GM12878 (cell line): Measurements from ENCODE around the gene ZNF776. TPM values are rescaled to one million over a fixed set of nuclear protein-coding genes. Genes with fewer than 3 reads are reported as not detected.

Experiments used
- ATAC-seq: fragments of 200-7000 bp; cut with Tn5 transposase; 3 replicates; pipeline ENCODE4 v1.9.1; 2020; ENCODE audit warnings: mild to moderate bottlenecking, moderate library complexity
- BruUV-seq: library from RNA; stranded (reverse); fragments of 400-500 nt; replicated peaks from 2 replicates; lab custom pipeline; 2021; lab: Mats Ljungman, UMichigan
- CTCF ChIA-PET: fragments of 300-600 bp; sonication (Branson Sonifier 250); formaldehyde crosslinking; extraction: SDS; loops from one replicate; lab custom pipeline; 2021; ENCODE audit warnings: inconsistent platforms; lab: Yijun Ruan, JAX
- POLR2A ChIA-PET: fragments of 350-600 bp; formaldehyde crosslinking; extraction: SDS; loops from one replicate; lab custom pipeline; 2021; ENCODE audit warnings: inconsistent platforms; lab: Charles Lee
- RAD21 ChIA-PET: fragments of 300-600 bp; sonication (Branson Sonifier 250); formaldehyde crosslinking; loops from one replicate; lab custom pipeline; 2023; ENCODE audit warnings: antibody characterized with exemption; ENCODE audit not compliant: unreplicated experiment; lab: Charles Lee
- SMC1A ChIA-PET: fragments of 300-600 bp; sonication (Branson Sonifier 250); formaldehyde crosslinking; loops from one replicate; lab custom pipeline; 2023; ENCODE audit not compliant: unreplicated experiment, uncharacterized antibody; lab: Charles Lee
- DNase-seq: peaks from one replicate; pipeline ENCODE4 v3.0.0-alpha.2; 2011; ENCODE audit warnings: low read depth, low spot score
- FAIRE-seq: peaks from 3 replicates; lab custom pipeline; 2011; peaks lifted over from hg19 to GRCh38; lab: Jason Lieb, UNC
- H2AFZ ChIP-seq: 2 replicates; pipeline ENCODE4 v1.6.0; 2011; ENCODE audit warnings: low read depth, low read length, control low read depth; ENCODE audit not compliant: control insufficient read depth
- H3K27ac ChIP-seq: 2 replicates; pipeline ENCODE4 v1.5.1; 2011; ENCODE audit warnings: control low read depth; ENCODE audit not compliant: control insufficient read depth, insufficient read depth
- H3K27me3 ChIP-seq, 2 experiments: replicated peaks in 1 of 2; 2 replicates each; pipeline versions ENCODE4 v1.6.0 to v1.6.1; 2011; ENCODE audit warnings: low read length in 1 of 2; ENCODE audit not compliant: control insufficient read depth in 2 of 2, insufficient read depth in 2 of 2
- H3K36me3 ChIP-seq, 2 experiments: 2 replicates each; pipeline ENCODE4 v1.5.1; 2011; ENCODE audit warnings: low read length in 1 of 2; ENCODE audit not compliant: control insufficient read depth in 2 of 2, insufficient read depth in 2 of 2
- H3K4me1 ChIP-seq: 2 replicates; pipeline ENCODE4 v1.6.1; 2011; ENCODE audit warnings: mild to moderate bottlenecking, low read length, moderate library complexity, mixed read lengths; ENCODE audit not compliant: control insufficient read depth, insufficient read depth
- H3K4me2 ChIP-seq: 2 replicates; pipeline ENCODE4 v1.6.0; 2011; ENCODE audit warnings: control low read depth; ENCODE audit not compliant: control insufficient read depth, insufficient read depth
- H3K4me3 ChIP-seq: fragments of 200-600 bp; sonication (generic); 2 replicates; pipeline ENCODE4 v1.5.1; 2016
- H3K79me2 ChIP-seq: 2 replicates; pipeline ENCODE4 v1.6.0; 2011; ENCODE audit warnings: low read length; ENCODE audit not compliant: control insufficient read depth, insufficient read depth
- H3K9ac ChIP-seq: 2 replicates; pipeline ENCODE4 v1.8.0; 2011; ENCODE audit warnings: low read length, control low read depth, mixed read lengths; ENCODE audit not compliant: control insufficient read depth, insufficient read depth
- H3K9me3 ChIP-seq: replicated peaks from 3 replicates; pipeline ENCODE4 v1.5.1; 2011; ENCODE audit warnings: mild to moderate bottlenecking, low read length; ENCODE audit not compliant: control insufficient read depth, insufficient read depth
- H4K20me1 ChIP-seq: 2 replicates; pipeline ENCODE4 v1.6.0; 2011; ENCODE audit not compliant: control insufficient read depth, insufficient read depth
- ASH2L ChIP-seq: fragments of 300-600, 200-600 bp; sonication (generic); IDR thresholded peaks from 2 replicates; pipeline ENCODE4 v1.6.1; 2017; ENCODE audit warnings: low read depth, mild to moderate bottlenecking, borderline replicate concordance
- BRCA1 ChIP-seq: IDR thresholded peaks from 2 replicates; pipeline ENCODE4 v1.6.1; 2011; ENCODE audit warnings: low read depth, low read length, improper control_type of control experiment
- CEBPB ChIP-seq, 2 experiments: fragments of 150-350 bp in 1 of 2; IDR thresholded peaks; 2 replicates each; pipeline ENCODE4 v1.6.1; 2012 to 2014; ENCODE audit warnings: low read depth in 2 of 2, low read length in 2 of 2, borderline replicate concordance in 1 of 2, inconsistent platforms in 1 of 2
- CREB1 ChIP-seq: IDR thresholded peaks from 2 replicates; pipeline ENCODE4 v1.6.1; 2012; ENCODE audit warnings: low read depth, mild to moderate bottlenecking, inconsistent platforms
- FOXK2 ChIP-seq: fragments of 450-650 bp; IDR thresholded peaks from 2 replicates; pipeline ENCODE4 v1.6.1; 2017; ENCODE audit warnings: mild to moderate bottlenecking, moderate library complexity
- MLLT1 ChIP-seq: fragments of 450-650 bp; IDR thresholded peaks from 2 replicates; pipeline ENCODE4 v1.6.1; 2016; ENCODE audit warnings: mild to moderate bottlenecking
- MXI1 ChIP-seq: fragments of 150-350 bp; IDR thresholded peaks from 2 replicates; pipeline ENCODE4 v1.6.1; 2011; ENCODE audit warnings: low read depth, mild to moderate bottlenecking, inconsistent platforms, low read length, improper control_type of control experiment
- NFYA ChIP-seq: IDR thresholded peaks from 2 replicates; pipeline ENCODE4 v1.6.1; 2011; ENCODE audit warnings: low read depth, mild to moderate bottlenecking, low read length, improper control_type of control experiment, borderline replicate concordance
- POLR2AphosphoS2 ChIP-seq: IDR thresholded peaks from 2 replicates; pipeline ENCODE4 v1.6.1; 2011; ENCODE audit warnings: low read depth, mild to moderate bottlenecking, low read length, improper control_type of control experiment, moderate library complexity
- RELB ChIP-seq: fragments of 450-650 bp; IDR thresholded peaks from 2 replicates; pipeline ENCODE4 v1.6.1; 2017; ENCODE audit warnings: low read depth, mild to moderate bottlenecking, moderate library complexity
- RUNX3 ChIP-seq: IDR thresholded peaks from 2 replicates; pipeline ENCODE4 v1.6.1; 2012; ENCODE audit warnings: low read length, inconsistent platforms
- SMAD1 ChIP-seq: fragments of 450-650 bp; IDR thresholded peaks from 2 replicates; pipeline ENCODE4 v1.6.1; 2018; ENCODE audit warnings: mild to moderate bottlenecking, low read depth; ENCODE audit not compliant: partially characterized antibody
- TCF12 ChIP-seq: IDR thresholded peaks from 2 replicates; pipeline ENCODE4 v1.6.1; 2011; ENCODE audit warnings: low read depth, mild to moderate bottlenecking, low read length
- USF2 ChIP-seq: IDR thresholded peaks from 2 replicates; pipeline ENCODE4 v1.6.1; 2011; ENCODE audit warnings: low read depth, low read length, improper control_type of control experiment, borderline replicate concordance
- YBX1 ChIP-seq: fragments of 450-650 bp; IDR thresholded peaks from 2 replicates; pipeline ENCODE4 v1.6.1; 2016; ENCODE audit warnings: antibody characterized with exemption
- ZBED1 ChIP-seq: IDR thresholded peaks from 2 replicates; pipeline ENCODE4 v1.6.1; 2016; ENCODE audit warnings: borderline replicate concordance
- ZNF592 ChIP-seq: fragments of 450-650 bp; IDR thresholded peaks from 2 replicates; pipeline ENCODE4 v1.6.1; 2017; ENCODE audit warnings: mild to moderate bottlenecking, moderate library complexity
- WGBS: methylation state at CpG from one replicate; pipeline ENCODE4 v1.1.6; 2016; ENCODE audit warnings: low lambda C conversion rate; ENCODE audit not compliant: insufficient replicate concordance, insufficient coverage; ENCODE audit errors: missing lambda C conversion rate; 5-methylcytosine and 5-hydroxymethylcytosine counted together
- in situ Hi-C: fragments of 300-500 bp; cut with MboI; formaldehyde crosslinking; loops from 9 replicates; pipeline ENCODE4 v1.14.3; 2018; ENCODE audit warnings: mixed read lengths
- intact Hi-C: fragments of 100-400 bp; cut with micrococcal nuclease; formaldehyde crosslinking; loops from one replicate; pipeline ENCODE4 v1.14.2; 2022; ENCODE audit not compliant: unreplicated experiment
- polyA plus RNA-seq, 11 experiments: library from polyadenylated mRNA; depleted of rRNA in 4 of 11; unstranded in 6 of 11; stranded (reverse) in 5 of 11; fragments of >200 nt; fragmentation: Nextera tagmentation in 4 of 11; fragmentation: Illumina TruSeq in 1 of 11; extraction: Ambion mirVana in 4 of 11; extraction: Trizol in 1 of 11; gene quantifications; 1 replicate in 1 of 11; 2 replicates in 10 of 11; pipeline versions ENCODE4 v1.2.1 to v1.2.3, GENCODE V29; 2011 to 2016; ENCODE audit warnings: inconsistent platforms in 2 of 11, missing spikeins in 2 of 11, low read depth in 1 of 11
- total RNA-seq, 4 experiments: library from RNA; depleted of rRNA in 3 of 4; stranded (reverse); fragments of >200 nt in 3 of 4; fragmentation: Illumina TruSeq in 1 of 4; extraction: Trizol in 1 of 4; gene quantifications; 2 replicates each; pipeline versions ENCODE4 v1.2.1 to v1.2.3, GENCODE V29; 2013 to 2021

ZNF776 gene
- total and polyA plus RNA-seq, 10 of the 15 experiments (the other 5 are each of a cell fraction or from before 2014, with no cell fraction given) = 1.9 to 16.3 (median 11.7) TPM

- Histone ChIP-seq H3K27me3 (no peaks in the 10 kb centered on the region), H3K4me2 (no peak overlapping the region), H3K27ac (no peak overlapping the region), H2AFZ (no peak overlapping the region), H3K4me1 (no peaks in the 10 kb centered on the region), H3K4me3 (no peak overlapping the region), H3K79me2 (no peaks in the 10 kb centered on the region), H3K9me3 (peaks cover 46% of the 10 kb centered on the region), H4K20me1 (no peaks in the 10 kb centered on the region), H3K9ac (no peak overlapping the region), H3K36me3 (peaks cover 14 to 27% of the 10 kb centered on the region in 2 experiments)
- CTCF ChIA-PET = no interaction called here
- POLR2A ChIA-PET = no interaction called here
- DNase-seq (no peak), ATAC-seq (no peak), FAIRE-seq (no peak)
- BruUV-seq = no TSS peak
- RAD21 ChIA-PET = no interaction called here
- intact Hi-C loops (no loop called here), in situ Hi-C loops (no loop called here)
- WGBS = 98% methylated on average over 4 of the region's 4 CpGs
- SMC1A ChIA-PET = no interaction called here
- no peak for TF ChIP-seq TCF12
- no peak for TF ChIP-seq BRCA1
- TF ChIP-seq NFYA = no peak
- TF ChIP-seq YBX1 = no peak
- no peak for TF ChIP-seq ZNF592
- TF ChIP-seq FOXK2 = no peak
- TF ChIP-seq ZBED1 = no peak
- TF ChIP-seq MLLT1 = no peak
- no peak for TF ChIP-seq MXI1
- no peak for TF ChIP-seq CREB1
- no peak for TF ChIP-seq RELB
- no peak for TF ChIP-seq USF2
- no peak for TF ChIP-seq RUNX3
- TF ChIP-seq SMAD1 = no peak
- TF ChIP-seq POLR2AphosphoS2 = no peak
- no peak for TF ChIP-seq CEBPB (IDR thresholded peaks at IDR 0.05; ENCODE audit: borderline replicate concordance in 1 of 2, low read depth in 2 of 2, low read length in 2 of 2)
- TF ChIP-seq ASH2L = no peak
Observed at GRCh38 chr19:57719901-57720519, 26.6 kb upstream of the ZNF776 start.
